Keratinocyte (primary cell): ENCODE results near the gene TBXAS1. TPM values are rescaled to one million over a fixed set of nuclear protein-coding genes. Genes with fewer than 3 reads are reported as not detected.

ENCODE experiments used
- DNase-seq: peaks from one replicate; pipeline ENCODE4 v3.0.0-alpha.2; 2011; ENCODE audit warnings: low read depth, missing footprints, low spot score
- FAIRE-seq: peaks from 2 replicates; lab custom pipeline; 2011; peaks lifted over from hg19 to GRCh38; lab: Jason Lieb, UNC
- H2AFZ ChIP-seq: 2 replicates; pipeline ENCODE4 v1.6.0; 2012; ENCODE audit warnings: low read length, control low read depth, inconsistent platforms; ENCODE audit not compliant: control insufficient read depth
- H3K27ac ChIP-seq: 2 replicates; pipeline ENCODE4 v1.5.1; 2011; ENCODE audit warnings: low read length; ENCODE audit not compliant: control insufficient read depth, insufficient read depth
- H3K27me3 ChIP-seq: 3 replicates; pipeline ENCODE4 v1.6.0; 2011; ENCODE audit warnings: low read length; ENCODE audit not compliant: control insufficient read depth, insufficient read depth; ENCODE audit errors: extremely low read depth
- H3K36me3 ChIP-seq, 2 experiments: 2 replicates in 1 of 2; 3 replicates in 1 of 2; pipeline ENCODE4 v1.5.1; 2011; ENCODE audit warnings: low read length in 2 of 2, mild to moderate bottlenecking in 1 of 2; ENCODE audit not compliant: control insufficient read depth in 2 of 2, insufficient read depth in 2 of 2; ENCODE audit errors: extremely low read depth in 1 of 2
- H3K4me1 ChIP-seq: 3 replicates; pipeline ENCODE4 v1.5.1; 2011; ENCODE audit warnings: low read length; ENCODE audit not compliant: control insufficient read depth, insufficient read depth; ENCODE audit errors: extremely low read depth
- H3K4me2 ChIP-seq: 3 replicates; pipeline ENCODE4 v1.6.0; 2011; ENCODE audit warnings: low read depth, low read length; ENCODE audit not compliant: control insufficient read depth, insufficient read depth; ENCODE audit errors: extremely low read depth
- H3K4me3 ChIP-seq, 3 experiments: fragments of 200-600 bp in 1 of 3; sonication (generic) in 1 of 3; 2 replicates in 2 of 3; 3 replicates in 1 of 3; pipeline ENCODE4 v1.5.1; 2011 to 2016; ENCODE audit warnings: low read length in 3 of 3, mild to moderate bottlenecking in 3 of 3, control low read depth in 2 of 3, inconsistent platforms in 1 of 3, low read depth in 1 of 3, mixed read lengths in 1 of 3, mixed run types in 1 of 3, moderate library complexity in 1 of 3; ENCODE audit not compliant: control insufficient read depth in 2 of 3, insufficient read depth in 2 of 3; ENCODE audit errors: extremely low read depth in 1 of 3
- H3K79me2 ChIP-seq: 2 replicates; pipeline ENCODE4 v1.6.0; 2012; ENCODE audit warnings: low read length; ENCODE audit not compliant: control insufficient read depth, insufficient read depth
- H3K9ac ChIP-seq: 3 replicates; pipeline ENCODE4 v1.6.0; 2011; ENCODE audit warnings: low read length; ENCODE audit not compliant: control insufficient read depth, insufficient read depth; ENCODE audit errors: extremely low read depth
- H3K9me1 ChIP-seq: 3 replicates; pipeline ENCODE4 v1.6.0; 2011; ENCODE audit warnings: low read length; ENCODE audit not compliant: control insufficient read depth, insufficient read depth; ENCODE audit errors: extremely low read depth
- H3K9me3 ChIP-seq: 2 replicates; pipeline ENCODE4 v1.5.1; 2012; ENCODE audit warnings: low read depth, low read length; ENCODE audit not compliant: control insufficient read depth
- H4K20me1 ChIP-seq: 3 replicates; pipeline ENCODE4 v1.6.0; 2011; ENCODE audit warnings: low read length; ENCODE audit not compliant: control insufficient read depth, insufficient read depth; ENCODE audit errors: extremely low read depth
- CTCF ChIP-seq, 3 experiments: IDR thresholded peaks in 1 of 3; conservative IDR thresholded peaks in 1 of 3; optimal IDR thresholded peaks in 1 of 3; 2 replicates in 2 of 3; 3 replicates in 1 of 3; pipeline versions ENCODE3 to v1.5.1; 2011; ENCODE audit warnings: low read length in 3 of 3, mild to moderate bottlenecking in 3 of 3, moderate library complexity in 2 of 3, control low read depth in 1 of 3, inconsistent platforms in 1 of 3; ENCODE audit not compliant: insufficient read depth in 2 of 3; ENCODE audit errors: extremely low read depth in 1 of 3
- EZH2 ChIP-seq: IDR thresholded peaks from one replicate; pipeline ENCODE4 v1.6.1; 2012; ENCODE audit warnings: inconsistent platforms, mild to moderate bottlenecking, low read length, moderate library complexity
- dilution Hi-C: fragments of 300-500 bp; cut with MboI; formaldehyde crosslinking; loops from one replicate; pipeline ENCODE4 v1.7.0; 2020; ENCODE audit warnings: low sequenced_read_pairs; ENCODE audit not compliant: extremely low pct_ligation_motif_present
- polyA plus RNA-seq, 5 experiments: library from polyadenylated mRNA; depleted of rRNA in 3 of 5; stranded (reverse) in 3 of 5; stranded (forward) in 1 of 5; unstranded in 1 of 5; fragments of >200 nt; gene quantifications; 1 replicate in 1 of 5; 2 replicates in 3 of 5; 3 replicates in 1 of 5; pipeline versions ENCODE4 v1.2.1 to v1.2.3, GENCODE V29; 2011 to 2012; ENCODE audit warnings: missing spikeins in 2 of 5, low read depth in 1 of 5, low replicate concordance in 1 of 5

The TBXAS1 gene
- polyA plus RNA-seq, 1 donor (not counting 4 experiments of a cell fraction or from before 2014, with no cell fraction given), result 2.9 TPM

DNA sequence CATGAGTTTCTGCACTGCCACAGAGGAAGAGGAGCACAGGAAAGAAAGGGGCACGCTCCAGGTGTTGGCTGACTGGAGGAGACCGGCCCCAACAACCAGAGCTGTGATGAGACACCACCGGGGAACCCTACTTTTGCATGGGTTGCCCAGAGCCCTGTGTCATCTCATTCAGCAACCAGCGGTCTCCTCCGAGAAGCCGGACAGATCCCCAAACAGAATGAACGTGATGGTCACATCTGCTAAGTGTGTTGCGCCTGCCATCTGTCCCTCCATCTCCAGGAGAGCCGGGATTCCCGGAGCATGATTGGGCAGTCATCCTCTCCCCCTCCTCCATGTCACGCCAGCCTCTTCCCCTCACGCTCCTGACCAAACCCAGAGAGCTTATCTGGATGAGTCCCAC, 210.8 kb downstream of the TBXAS1 start:
- DNase-seq (no peak), FAIRE-seq (no peak)
- Histone ChIP-seq H3K4me1 (peaks cover 22% of the 10 kb centered on the region), H3K27ac (no peak overlapping the region), H4K20me1 (no peaks in the 10 kb centered on the region), H3K36me3 (peaks cover 7 to 30% of the 10 kb centered on the region in 2 experiments), H3K9ac (no peak overlapping the region), H3K9me1 (no peaks in the 10 kb centered on the region), H3K4me2 (no peak overlapping the region), H3K79me2 (no peaks in the 10 kb centered on the region), H2AFZ (no peak overlapping the region), H3K4me3 (no peak overlapping the region), H3K27me3 (no peaks in the 10 kb centered on the region), H3K9me3 (no peaks in the 10 kb centered on the region)
- TF ChIP-seq EZH2 (no peak), CTCF (optimal IDR thresholded peaks at IDR 0.05 in 1 of 3, IDR thresholded peaks at IDR 0.05 in 1 of 3, conservative IDR thresholded peaks at IDR 0.05 in 1 of 3; ENCODE audit: extremely low read depth in 1 of 3, insufficient read depth in 2 of 3, low read length in 3 of 3) (no peak)
- dilution Hi-C loops, result no loop called here

DNA sequence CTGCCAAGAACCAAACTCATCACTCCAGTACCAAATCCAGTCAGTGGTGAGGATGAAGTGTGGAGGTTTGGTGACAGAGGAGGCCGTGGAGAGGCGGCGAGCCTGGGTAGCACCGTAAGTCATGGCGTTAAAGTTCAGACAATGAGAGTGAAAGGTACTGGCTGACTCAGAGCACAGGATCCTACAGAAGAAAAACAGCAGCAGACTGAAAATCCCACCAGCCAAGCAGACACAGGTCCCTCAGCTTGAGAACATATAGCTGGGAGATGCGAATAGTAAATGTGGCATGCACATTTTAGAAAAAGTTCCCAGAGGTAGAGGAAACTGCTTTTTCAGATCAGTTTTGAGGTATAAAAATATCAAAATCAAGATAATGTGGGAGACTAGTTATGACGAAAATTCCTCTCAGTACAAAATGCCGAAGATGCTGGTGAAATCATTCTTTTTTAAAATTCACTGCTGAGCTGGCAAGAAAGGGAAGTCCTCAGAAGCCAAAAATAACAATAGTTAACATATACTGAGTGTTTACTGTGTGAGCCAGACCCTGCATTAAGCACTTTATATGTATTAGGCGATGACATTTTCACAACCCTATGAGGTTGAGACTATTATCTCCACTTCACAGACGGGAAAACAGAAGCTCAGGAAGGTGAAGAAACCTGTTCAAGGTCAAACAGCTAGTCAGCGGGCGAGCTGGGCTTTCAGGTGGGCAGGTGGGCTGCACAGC, 212.8 kb downstream of the TBXAS1 start:
- no peaks in the 10 kb centered on the region for H3K79me2 ChIP-seq
- H2AFZ ChIP-seq, result no peak overlapping the region
- no peak overlapping the region for H3K9ac ChIP-seq
- H3K9me3 ChIP-seq, result no peaks in the 10 kb centered on the region
- peaks cover 11 to 32% of the 10 kb centered on the region in 2 experiments for H3K36me3 ChIP-seq
- no peak overlapping the region for H3K4me2 ChIP-seq
- DNase-seq (no peak), FAIRE-seq (no peak)
- no peaks in the 10 kb centered on the region for H3K27me3 ChIP-seq
- no peak for TF ChIP-seq EZH2
- no peak for TF ChIP-seq CTCF (optimal IDR thresholded peaks at IDR 0.05 in 1 of 3, IDR thresholded peaks at IDR 0.05 in 1 of 3, conservative IDR thresholded peaks at IDR 0.05 in 1 of 3; ENCODE audit: extremely low read depth in 1 of 3, insufficient read depth in 2 of 3, low read length in 3 of 3)
- no peaks in the 10 kb centered on the region for H3K9me1 ChIP-seq
- H3K27ac ChIP-seq, result no peak overlapping the region
- peaks cover 6% of the 10 kb centered on the region for H3K4me1 ChIP-seq
- no peak overlapping the region for H3K4me3 ChIP-seq
- H4K20me1 ChIP-seq, result no peaks in the 10 kb centered on the region
- dilution Hi-C loops, result no loop called here
